HCT116 (cell line): ENCODE results near the gene PRICKLE2. TPM values are rescaled to one million over a fixed set of nuclear protein-coding genes. Genes with fewer than 3 reads are reported as not detected.

Experiments used
- ATAC-seq: fragments of 200-7000 bp; cut with Tn5 transposase; 2 replicates; pipeline ENCODE4 v1.9.1; 2020; ENCODE audit warnings: mild to moderate bottlenecking, moderate library complexity
- BruUV-seq: library from RNA; stranded (reverse); fragments of 400-500 nt; replicated peaks from 2 replicates; lab custom pipeline; 2021; lab: Mats Ljungman, UMichigan
- CTCF ChIA-PET: fragments of 300-600 bp; sonication (Branson Sonifier 250); formaldehyde crosslinking; loops from one replicate; lab custom pipeline; 2021; ENCODE audit warnings: antibody characterized with exemption; lab: Charles Lee
- POLR2A ChIA-PET: fragments of 300-600, 350-600 bp; sonication (Branson Sonifier 250); formaldehyde crosslinking; loops from one replicate; lab custom pipeline; 2021; ENCODE audit warnings: antibody characterized with exemption; lab: Charles Lee
- RAD21 ChIA-PET, 2 experiments: fragments of 300-600 bp; sonication (Branson Sonifier 250); formaldehyde crosslinking; loops; one replicate each; lab custom pipeline; 2023; ENCODE audit warnings: low total read pairs in 2 of 2; ENCODE audit not compliant: uncharacterized antibody in 2 of 2, unreplicated experiment in 2 of 2, low non-redundant PET in 1 of 2; lab: Charles Lee
- DNase-seq: peaks from one replicate; pipeline ENCODE4 v3.0.0-alpha.2; 2010; ENCODE audit warnings: low read depth, low spot score
- H2AFZ ChIP-seq: fragments of 200-600 bp; shearing (Covaris generic), sonication (generic); 2 replicates; pipeline ENCODE4 v1.6.1; 2017; ENCODE audit warnings: low read depth, mixed run types, mixed read lengths, antibody characterized with exemption, low read length; ENCODE audit not compliant: poor library complexity, severe bottlenecking
- H3K27ac ChIP-seq: 2 replicates; pipeline ENCODE4 v1.5.1; 2012; ENCODE audit warnings: low read depth, low read length
- H3K27me3 ChIP-seq: fragments of 200-600 bp; sonication (generic); 2 replicates; pipeline ENCODE4 v1.6.1; 2016; ENCODE audit warnings: mixed run types, low read length, mixed read lengths; ENCODE audit not compliant: insufficient read depth
- H3K36me3 ChIP-seq, 2 experiments: fragments of 200-500 bp in 1 of 2; fragments of 200-600 bp in 1 of 2; sonication (Bioruptor generic) in 1 of 2; sonication (generic) in 1 of 2; 2 replicates each; pipeline versions ENCODE4 v1.5.1 to v1.6.1; 2014 to 2016; ENCODE audit warnings: low read length in 2 of 2, inconsistent platforms in 1 of 2, mixed read lengths in 1 of 2, mixed run types in 1 of 2; ENCODE audit not compliant: insufficient read depth in 2 of 2, control insufficient read depth in 1 of 2
- H3K4me1 ChIP-seq, 2 experiments: fragments of 200-600 bp in 1 of 2; sonication (generic) in 1 of 2; 2 replicates each; pipeline versions ENCODE4 v1.5.1 to v1.6.1; 2012 to 2017; ENCODE audit warnings: low read length in 2 of 2, inconsistent platforms in 1 of 2, mild to moderate bottlenecking in 1 of 2, mixed read lengths in 1 of 2, mixed run types in 1 of 2, moderate library complexity in 1 of 2; ENCODE audit not compliant: insufficient read depth in 2 of 2, control insufficient read depth in 1 of 2
- H3K4me2 ChIP-seq: fragments of 200-600 bp; sonication (generic); 2 replicates; pipeline ENCODE4 v1.6.1; 2017; ENCODE audit warnings: mixed run types, low read length, mixed read lengths
- H3K4me3 ChIP-seq, 2 experiments: fragments of 200-600 bp in 1 of 2; sonication (generic) in 1 of 2; replicated peaks in 1 of 2; 2 replicates each; pipeline ENCODE4 v1.5.1; 2011 to 2016; ENCODE audit warnings: low read length in 2 of 2, control low read depth in 1 of 2, low read depth in 1 of 2, mild to moderate bottlenecking in 1 of 2, mixed read lengths in 1 of 2, mixed run types in 1 of 2
- H3K79me2 ChIP-seq: fragments of 200-600 bp; sonication (generic); 2 replicates; pipeline ENCODE4 v1.6.1; 2017; ENCODE audit warnings: mild to moderate bottlenecking, mixed run types, low read length, moderate library complexity, mixed read lengths; ENCODE audit not compliant: insufficient read depth
- H3K9ac ChIP-seq: fragments of 200-600 bp; sonication (generic); 2 replicates; pipeline ENCODE4 v1.6.1; 2016; ENCODE audit warnings: low read length, mixed read lengths
- H3K9me2 ChIP-seq: fragments of 200-600 bp; sonication (generic), shearing (Covaris generic); 2 replicates; pipeline ENCODE4 v1.6.1; 2017; ENCODE audit warnings: mixed run types, mild to moderate bottlenecking, moderate library complexity; ENCODE audit not compliant: insufficient read depth
- H3K9me3 ChIP-seq, 2 experiments: fragments of 200-500 bp in 1 of 2; fragments of 200-600 bp in 1 of 2; sonication (Bioruptor generic) in 1 of 2; sonication (generic) in 1 of 2; 2 replicates each; pipeline ENCODE4 v1.6.1; 2014 to 2017; ENCODE audit warnings: low read length in 2 of 2, mixed read lengths in 2 of 2, inconsistent platforms in 1 of 2, low read depth in 1 of 2, mild to moderate bottlenecking in 1 of 2, mixed run types in 1 of 2, moderate library complexity in 1 of 2; ENCODE audit not compliant: control insufficient read depth in 1 of 2, insufficient read depth in 1 of 2
- H4K20me1 ChIP-seq: fragments of 200-600 bp; sonication (generic), shearing (Covaris generic); 2 replicates; pipeline ENCODE4 v1.6.1; 2017; ENCODE audit warnings: mixed run types, mild to moderate bottlenecking, moderate library complexity; ENCODE audit not compliant: insufficient read depth
- CBX3 ChIP-seq: IDR thresholded peaks from 2 replicates; pipeline ENCODE4 v1.6.1; 2012; ENCODE audit warnings: low read depth
- POLR2AphosphoS5 ChIP-seq: IDR thresholded peaks from 2 replicates; pipeline ENCODE4 v1.6.1; 2011; ENCODE audit warnings: mild to moderate bottlenecking, low read depth, low read length, moderate library complexity
- REST ChIP-seq: IDR thresholded peaks from 2 replicates; pipeline ENCODE4 v1.6.1; 2012; ENCODE audit warnings: low read depth
- SP1 ChIP-seq: IDR thresholded peaks from 2 replicates; pipeline ENCODE4 v1.6.1; 2012; ENCODE audit warnings: low read depth
- ZBTB33 ChIP-seq: IDR thresholded peaks from 2 replicates; pipeline ENCODE4 v1.6.1; 2011; ENCODE audit warnings: mild to moderate bottlenecking, low read length, moderate library complexity; ENCODE audit not compliant: insufficient replicate concordance; ENCODE audit errors: extremely low read depth
- intact Hi-C: fragments of 100-400 bp; cut with micrococcal nuclease; formaldehyde crosslinking; loops from 2 replicates; pipeline ENCODE4 v1.10.0; 2022
- total RNA-seq: library from RNA; stranded (reverse); gene quantifications from one replicate; pipeline ENCODE4 v1.2.1, GENCODE V29; 2021; ENCODE audit not compliant: unreplicated experiment
- TF ChIP-seq, protein P1 (sequence below): IDR thresholded peaks from 2 replicates; pipeline ENCODE4 v1.6.1; 2012

PRICKLE2 gene
- total RNA-seq, 1 experiment from 2014 or later, result 0.05 TPM

- H3K4me2 ChIP-seq, result no peak overlapping the region
- RAD21 ChIA-PET, result no interaction called here
- intact Hi-C loops, result no loop called here
- H3K4me1 ChIP-seq, result no peaks in the 10 kb centered on the region
- DNase-seq (no peak), ATAC-seq (no peak)
- H4K20me1 ChIP-seq, result no peaks in the 10 kb centered on the region
- no peak overlapping the region for H3K9ac ChIP-seq
- POLR2A ChIA-PET, result no interaction called here
- no peak overlapping the region for H2AFZ ChIP-seq
- peaks cover 12% of the 10 kb centered on the region; the same call in 1 of the 2 replicates for H3K27me3 ChIP-seq
- no peaks in the 10 kb centered on the region for H3K9me2 ChIP-seq
- CTCF ChIA-PET, result no interaction called here
- no peak overlapping the region for H3K27ac ChIP-seq
- H3K79me2 ChIP-seq, result no peaks in the 10 kb centered on the region
- no peak overlapping the region for H3K4me3 ChIP-seq
- no TSS peak for BruUV-seq
- no peaks in the 10 kb centered on the region for H3K36me3 ChIP-seq
- no peak for TF ChIP-seq POLR2AphosphoS5
- TF ChIP-seq ZBTB33, result no peak
- TF ChIP-seq SP1, result no peak
- TF ChIP-seq, all 23 proteins: peak for 0
- no peaks in the 10 kb centered on the region for H3K9me3 ChIP-seq
Measured at GRCh38 chr3:64138046-64138445, 87.2 kb downstream of the PRICKLE2 start.

DNA sequence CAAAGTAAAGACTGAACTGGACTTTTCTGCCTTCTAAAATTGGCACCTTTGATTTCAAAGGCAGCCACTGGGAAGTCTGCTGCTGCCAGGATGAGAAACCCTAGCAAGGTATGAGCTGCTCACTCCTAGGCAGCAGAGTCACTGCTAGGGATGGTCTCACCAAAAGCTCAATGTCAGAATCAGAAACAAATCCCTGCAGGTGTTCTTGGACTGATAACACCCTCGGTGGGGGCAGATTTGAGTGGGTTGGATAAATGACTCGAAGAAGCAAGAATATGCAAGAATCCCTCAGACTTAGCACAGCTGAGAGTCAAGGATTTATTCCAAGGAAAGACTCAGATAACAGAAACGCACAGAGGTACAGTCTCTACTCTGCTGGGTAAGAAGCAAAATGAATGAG is 90.4 kb downstream of the PRICKLE2 start:
- TF ChIP-seq, protein P1, sequence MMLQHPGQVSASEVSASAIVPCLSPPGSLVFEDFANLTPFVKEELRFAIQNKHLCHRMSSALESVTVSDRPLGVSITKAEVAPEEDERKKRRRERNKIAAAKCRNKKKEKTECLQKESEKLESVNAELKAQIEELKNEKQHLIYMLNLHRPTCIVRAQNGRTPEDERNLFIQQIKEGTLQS, result no peak
- TF ChIP-seq CBX3, result no peak
- TF ChIP-seq REST, result no peak
- ChIA-PET CTCF (no interaction called here), RAD21 (no interaction called here), POLR2A (no interaction called here)
- Histone ChIP-seq H3K9me2 (no peaks in the 10 kb centered on the region), H3K4me1 (no peaks in the 10 kb centered on the region), H3K9me3 (no peaks in the 10 kb centered on the region), H3K36me3 (no peaks in the 10 kb centered on the region), H3K27me3 (peaks cover 32% of the 10 kb centered on the region; the same call in 1 of the 2 replicates), H3K4me2 (no peak overlapping the region), H2AFZ (no peak overlapping the region), H3K79me2 (no peaks in the 10 kb centered on the region), H3K27ac (no peak overlapping the region), H3K4me3 (no peak overlapping the region), H4K20me1 (no peaks in the 10 kb centered on the region), H3K9ac (no peak overlapping the region)
- intact Hi-C loops, result no loop called here
- ATAC-seq, result no peak
- BruUV-seq, result no TSS peak
- no peak for DNase-seq
